GM12878 (cell line): ENCODE measurements around the gene VEGFA. TPM values are rescaled to one million over a fixed set of nuclear protein-coding genes. Genes with fewer than 3 reads are reported as not detected.

Experiments used
- ATAC-seq: fragments of 200-7000 bp; cut with Tn5 transposase; 3 replicates; pipeline ENCODE4 v1.9.1; 2020; ENCODE audit warnings: mild to moderate bottlenecking, moderate library complexity
- BruUV-seq: library from RNA; stranded (reverse); fragments of 400-500 nt; replicated peaks from 2 replicates; lab custom pipeline; 2021; lab: Mats Ljungman, UMichigan
- CTCF ChIA-PET: fragments of 300-600 bp; sonication (Branson Sonifier 250); formaldehyde crosslinking; extraction: SDS; loops from one replicate; lab custom pipeline; 2021; ENCODE audit warnings: inconsistent platforms; lab: Yijun Ruan, JAX
- POLR2A ChIA-PET: fragments of 350-600 bp; formaldehyde crosslinking; extraction: SDS; loops from one replicate; lab custom pipeline; 2021; ENCODE audit warnings: inconsistent platforms; lab: Charles Lee
- RAD21 ChIA-PET: fragments of 300-600 bp; sonication (Branson Sonifier 250); formaldehyde crosslinking; loops from one replicate; lab custom pipeline; 2023; ENCODE audit warnings: antibody characterized with exemption; ENCODE audit not compliant: unreplicated experiment; lab: Charles Lee
- SMC1A ChIA-PET: fragments of 300-600 bp; sonication (Branson Sonifier 250); formaldehyde crosslinking; loops from one replicate; lab custom pipeline; 2023; ENCODE audit not compliant: unreplicated experiment, uncharacterized antibody; lab: Charles Lee
- DNase-seq: peaks from one replicate; pipeline ENCODE4 v3.0.0-alpha.2; 2011; ENCODE audit warnings: low read depth, low spot score
- FAIRE-seq: peaks from 3 replicates; lab custom pipeline; 2011; peaks lifted over from hg19 to GRCh38; lab: Jason Lieb, UNC
- H2AFZ ChIP-seq: 2 replicates; pipeline ENCODE4 v1.6.0; 2011; ENCODE audit warnings: low read depth, low read length, control low read depth; ENCODE audit not compliant: control insufficient read depth
- H3K27ac ChIP-seq: 2 replicates; pipeline ENCODE4 v1.5.1; 2011; ENCODE audit warnings: control low read depth; ENCODE audit not compliant: control insufficient read depth, insufficient read depth
- H3K27me3 ChIP-seq, 2 experiments: replicated peaks in 1 of 2; 2 replicates each; pipeline versions ENCODE4 v1.6.0 to v1.6.1; 2011; ENCODE audit warnings: low read length in 1 of 2; ENCODE audit not compliant: control insufficient read depth in 2 of 2, insufficient read depth in 2 of 2
- H3K36me3 ChIP-seq, 2 experiments: 2 replicates each; pipeline ENCODE4 v1.5.1; 2011; ENCODE audit warnings: low read length in 1 of 2; ENCODE audit not compliant: control insufficient read depth in 2 of 2, insufficient read depth in 2 of 2
- H3K4me1 ChIP-seq: 2 replicates; pipeline ENCODE4 v1.6.1; 2011; ENCODE audit warnings: mild to moderate bottlenecking, low read length, moderate library complexity, mixed read lengths; ENCODE audit not compliant: control insufficient read depth, insufficient read depth
- H3K4me2 ChIP-seq: 2 replicates; pipeline ENCODE4 v1.6.0; 2011; ENCODE audit warnings: control low read depth; ENCODE audit not compliant: control insufficient read depth, insufficient read depth
- H3K4me3 ChIP-seq: fragments of 200-600 bp; sonication (generic); 2 replicates; pipeline ENCODE4 v1.5.1; 2016
- H3K79me2 ChIP-seq: 2 replicates; pipeline ENCODE4 v1.6.0; 2011; ENCODE audit warnings: low read length; ENCODE audit not compliant: control insufficient read depth, insufficient read depth
- H3K9ac ChIP-seq: 2 replicates; pipeline ENCODE4 v1.8.0; 2011; ENCODE audit warnings: low read length, control low read depth, mixed read lengths; ENCODE audit not compliant: control insufficient read depth, insufficient read depth
- H3K9me3 ChIP-seq: replicated peaks from 3 replicates; pipeline ENCODE4 v1.5.1; 2011; ENCODE audit warnings: mild to moderate bottlenecking, low read length; ENCODE audit not compliant: control insufficient read depth, insufficient read depth
- H4K20me1 ChIP-seq: 2 replicates; pipeline ENCODE4 v1.6.0; 2011; ENCODE audit not compliant: control insufficient read depth, insufficient read depth
- CBX3 ChIP-seq: fragments of 200-600 bp; sonication (generic); IDR thresholded peaks from 2 replicates; pipeline ENCODE4 v1.6.1; 2016; ENCODE audit warnings: low read depth, borderline replicate concordance
- MTA3 ChIP-seq: IDR thresholded peaks from 2 replicates; pipeline ENCODE4 v1.6.1; 2012; ENCODE audit warnings: low read length, inconsistent platforms, borderline replicate concordance
- RCOR1 ChIP-seq: conservative IDR thresholded peaks from 2 replicates; pipeline ENCODE4 v1.6.1; 2012; ENCODE audit warnings: low read depth, low read length, improper control_type of control experiment
- SMARCA5 ChIP-seq: fragments of 450-650 bp; IDR thresholded peaks from 2 replicates; pipeline ENCODE4 v1.6.1; 2017; ENCODE audit warnings: mild to moderate bottlenecking
- STAT3 ChIP-seq: IDR thresholded peaks from 2 replicates; pipeline ENCODE4 v1.6.1; 2011; ENCODE audit warnings: low read depth, low read length, improper control_type of control experiment
- TARDBP ChIP-seq: IDR thresholded peaks from 2 replicates; pipeline ENCODE4 v1.6.1; 2016; ENCODE audit warnings: borderline replicate concordance
- WGBS: methylation state at CpG from one replicate; pipeline ENCODE4 v1.1.6; 2016; ENCODE audit warnings: low lambda C conversion rate; ENCODE audit not compliant: insufficient replicate concordance, insufficient coverage; ENCODE audit errors: missing lambda C conversion rate; 5-methylcytosine and 5-hydroxymethylcytosine counted together
- in situ Hi-C: fragments of 300-500 bp; cut with MboI; formaldehyde crosslinking; loops from 9 replicates; pipeline ENCODE4 v1.14.3; 2018; ENCODE audit warnings: mixed read lengths
- intact Hi-C: fragments of 100-400 bp; cut with micrococcal nuclease; formaldehyde crosslinking; loops from one replicate; pipeline ENCODE4 v1.14.2; 2022; ENCODE audit not compliant: unreplicated experiment
- polyA plus RNA-seq, 11 experiments: library from polyadenylated mRNA; depleted of rRNA in 4 of 11; unstranded in 6 of 11; stranded (reverse) in 5 of 11; fragments of >200 nt; fragmentation: Nextera tagmentation in 4 of 11; fragmentation: Illumina TruSeq in 1 of 11; extraction: Ambion mirVana in 4 of 11; extraction: Trizol in 1 of 11; gene quantifications; 1 replicate in 1 of 11; 2 replicates in 10 of 11; pipeline versions ENCODE4 v1.2.1 to v1.2.3, GENCODE V29; 2011 to 2016; ENCODE audit warnings: inconsistent platforms in 2 of 11, missing spikeins in 2 of 11, low read depth in 1 of 11
- total RNA-seq, 4 experiments: library from RNA; depleted of rRNA in 3 of 4; stranded (reverse); fragments of >200 nt in 3 of 4; fragmentation: Illumina TruSeq in 1 of 4; extraction: Trizol in 1 of 4; gene quantifications; 2 replicates each; pipeline versions ENCODE4 v1.2.1 to v1.2.3, GENCODE V29; 2013 to 2021
- TF ChIP-seq, protein P1 (sequence below): fragments of 450-650 bp; IDR thresholded peaks from 2 replicates; pipeline ENCODE4 v1.6.1; 2017; ENCODE audit warnings: mild to moderate bottlenecking, low read depth, inconsistent platforms; ENCODE audit not compliant: poor library complexity, severe bottlenecking
- TF ChIP-seq, protein P2 (sequence below): fragments of 450-650 bp; IDR thresholded peaks from 2 replicates; pipeline ENCODE4 v1.6.1; 2017; ENCODE audit warnings: mild to moderate bottlenecking, moderate library complexity
- TF ChIP-seq, protein P3 (sequence below): fragments of 450-650 bp; formaldehyde crosslinking; IDR thresholded peaks from 2 replicates; pipeline ENCODE4 v1.5.0; 2022; ENCODE audit warnings: mild to moderate bottlenecking, missing genetic modification characterization

The VEGFA gene
- total and polyA plus RNA-seq, 10 of the 15 experiments (the other 5 are each of a cell fraction or from before 2014, with no cell fraction given), result 0.96 to 140 (median 16.9) TPM

DNA sequence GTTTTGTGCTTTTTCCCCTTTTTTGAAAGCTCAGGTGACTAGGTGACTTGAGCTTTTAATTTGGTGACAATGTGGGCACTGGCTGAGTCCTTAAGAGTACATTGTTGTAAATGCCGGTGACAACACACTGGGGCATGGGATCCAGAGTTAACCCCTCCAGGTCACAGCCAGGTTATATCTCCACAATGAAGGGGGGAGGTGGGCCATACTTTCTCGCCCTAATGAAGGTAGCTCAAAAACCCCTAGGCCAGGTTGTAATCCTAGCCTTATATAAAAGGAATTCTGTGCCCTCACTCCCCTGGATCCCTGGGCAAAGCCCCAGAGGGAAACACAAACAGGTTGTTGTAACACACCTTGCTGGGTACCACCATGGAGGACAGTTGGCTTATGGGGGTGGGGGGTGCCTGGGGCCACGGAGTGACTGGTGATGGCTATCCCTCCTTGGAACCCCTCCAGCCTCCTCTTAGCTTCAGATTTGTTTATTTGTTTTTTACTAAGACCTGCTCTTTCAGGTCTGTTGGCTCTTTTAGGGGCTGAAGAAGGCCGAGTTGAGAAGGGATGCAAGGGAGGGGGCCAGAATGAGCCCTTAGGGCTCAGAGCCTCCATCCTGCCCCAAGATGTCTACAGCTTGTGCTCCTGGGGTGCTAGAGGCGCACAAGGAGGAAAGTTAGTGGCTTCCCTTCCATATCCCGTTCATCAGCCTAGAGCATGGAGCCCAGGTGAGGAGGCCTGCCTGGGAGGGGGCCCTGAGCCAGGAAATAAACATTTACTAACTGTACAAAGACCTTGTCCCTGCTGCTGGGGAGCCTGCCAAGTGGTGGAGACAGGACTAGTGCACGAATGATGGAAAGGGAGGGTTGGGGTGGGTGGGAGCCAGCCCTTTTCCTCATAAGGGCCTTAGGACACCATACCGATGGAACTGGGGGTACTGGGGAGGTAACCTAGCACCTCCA is 2.2 kb upstream of the VEGFA start (continued):
- TF ChIP-seq RCOR1, result no peak
- TF ChIP-seq STAT3, result no peak
- TF ChIP-seq, protein P1, sequence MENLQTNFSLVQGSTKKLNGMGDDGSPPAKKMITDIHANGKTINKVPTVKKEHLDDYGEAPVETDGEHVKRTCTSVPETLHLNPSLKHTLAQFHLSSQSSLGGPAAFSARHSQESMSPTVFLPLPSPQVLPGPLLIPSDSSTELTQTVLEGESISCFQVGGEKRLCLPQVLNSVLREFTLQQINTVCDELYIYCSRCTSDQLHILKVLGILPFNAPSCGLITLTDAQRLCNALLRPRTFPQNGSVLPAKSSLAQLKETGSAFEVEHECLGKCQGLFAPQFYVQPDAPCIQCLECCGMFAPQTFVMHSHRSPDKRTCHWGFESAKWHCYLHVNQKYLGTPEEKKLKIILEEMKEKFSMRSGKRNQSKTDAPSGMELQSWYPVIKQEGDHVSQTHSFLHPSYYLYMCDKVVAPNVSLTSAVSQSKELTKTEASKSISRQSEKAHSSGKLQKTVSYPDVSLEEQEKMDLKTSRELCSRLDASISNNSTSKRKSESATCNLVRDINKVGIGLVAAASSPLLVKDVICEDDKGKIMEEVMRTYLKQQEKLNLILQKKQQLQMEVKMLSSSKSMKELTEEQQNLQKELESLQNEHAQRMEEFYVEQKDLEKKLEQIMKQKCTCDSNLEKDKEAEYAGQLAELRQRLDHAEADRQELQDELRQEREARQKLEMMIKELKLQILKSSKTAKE, result no peak
- no peak for TF ChIP-seq TARDBP

DNA sequence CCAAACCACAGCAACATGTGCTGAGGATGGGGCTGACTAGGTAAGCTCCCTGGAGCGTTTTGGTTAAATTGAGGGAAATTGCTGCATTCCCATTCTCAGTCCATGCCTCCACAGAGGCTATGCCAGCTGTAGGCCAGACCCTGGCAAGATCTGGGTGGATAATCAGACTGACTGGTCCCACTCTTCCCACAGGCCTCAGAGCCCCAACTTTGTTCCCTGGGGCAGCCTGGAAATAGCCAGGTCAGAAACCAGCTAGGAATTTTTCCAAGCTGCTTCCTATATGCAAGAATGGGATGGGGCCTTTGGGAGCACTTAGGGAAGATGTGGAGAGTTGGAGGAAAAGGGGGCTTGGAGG is 1.5 kb upstream of the VEGFA start:
- H3K27ac ChIP-seq, result no peak overlapping the region
- H3K4me3 ChIP-seq, result no peak overlapping the region
- H3K9ac ChIP-seq, result no peak overlapping the region
- DNase-seq, result no peak
- H4K20me1 ChIP-seq, result 0 out of 2 replicates have a peak, but pooled peaks cover under 1% of the 10 kb centered on the region
- intact Hi-C loops, result no loop called here
- BruUV-seq, result no TSS peak
- in situ Hi-C loops, result no loop called here
- no peak overlapping the region for H3K4me2 ChIP-seq
- ChIA-PET SMC1A (interaction anchor here (0.9 to 4.5 kb wide), 10 partner anchors 44 to 314 kb away, joined by 3 to 78 read pairs (median 4); no protein-coding TSS in a partner anchor), RAD21 (interaction anchor here (0.6 to 4.5 kb wide), 11 partner anchors 9 to 308 kb away, joined by 3 to 179 read pairs (median 4); no protein-coding TSS in a partner anchor), CTCF (interaction anchor here (1.0 to 4.6 kb wide), 23 partner anchors 9 to 308 kb away, joined by 3 to 264 read pairs (median 5); partner anchors contain the start of gene MAD2L1BP), POLR2A (interaction anchor here (1.0 to 4.5 kb wide), 5 partner anchors 43 to 308 kb away, joined by 3 to 97 read pairs (median 4); no protein-coding TSS in a partner anchor)
- ATAC-seq, result no peak
- no peaks in the 10 kb centered on the region for H3K27me3 ChIP-seq
- H3K9me3 ChIP-seq, result no peaks in the 10 kb centered on the region
- H3K79me2 ChIP-seq, result peaks cover 37% of the 10 kb centered on the region
- H3K4me1 ChIP-seq, result peaks cover 7% of the 10 kb centered on the region
- no peak overlapping the region for H2AFZ ChIP-seq
- WGBS, result 0% methylated on average over 1 of the region's 1 CpG
- no peak for FAIRE-seq
- H3K36me3 ChIP-seq, result no peaks in the 10 kb centered on the region
- no peak for TF ChIP-seq CBX3
- TF ChIP-seq SMARCA5, result no peak
- TF ChIP-seq, protein P2, sequence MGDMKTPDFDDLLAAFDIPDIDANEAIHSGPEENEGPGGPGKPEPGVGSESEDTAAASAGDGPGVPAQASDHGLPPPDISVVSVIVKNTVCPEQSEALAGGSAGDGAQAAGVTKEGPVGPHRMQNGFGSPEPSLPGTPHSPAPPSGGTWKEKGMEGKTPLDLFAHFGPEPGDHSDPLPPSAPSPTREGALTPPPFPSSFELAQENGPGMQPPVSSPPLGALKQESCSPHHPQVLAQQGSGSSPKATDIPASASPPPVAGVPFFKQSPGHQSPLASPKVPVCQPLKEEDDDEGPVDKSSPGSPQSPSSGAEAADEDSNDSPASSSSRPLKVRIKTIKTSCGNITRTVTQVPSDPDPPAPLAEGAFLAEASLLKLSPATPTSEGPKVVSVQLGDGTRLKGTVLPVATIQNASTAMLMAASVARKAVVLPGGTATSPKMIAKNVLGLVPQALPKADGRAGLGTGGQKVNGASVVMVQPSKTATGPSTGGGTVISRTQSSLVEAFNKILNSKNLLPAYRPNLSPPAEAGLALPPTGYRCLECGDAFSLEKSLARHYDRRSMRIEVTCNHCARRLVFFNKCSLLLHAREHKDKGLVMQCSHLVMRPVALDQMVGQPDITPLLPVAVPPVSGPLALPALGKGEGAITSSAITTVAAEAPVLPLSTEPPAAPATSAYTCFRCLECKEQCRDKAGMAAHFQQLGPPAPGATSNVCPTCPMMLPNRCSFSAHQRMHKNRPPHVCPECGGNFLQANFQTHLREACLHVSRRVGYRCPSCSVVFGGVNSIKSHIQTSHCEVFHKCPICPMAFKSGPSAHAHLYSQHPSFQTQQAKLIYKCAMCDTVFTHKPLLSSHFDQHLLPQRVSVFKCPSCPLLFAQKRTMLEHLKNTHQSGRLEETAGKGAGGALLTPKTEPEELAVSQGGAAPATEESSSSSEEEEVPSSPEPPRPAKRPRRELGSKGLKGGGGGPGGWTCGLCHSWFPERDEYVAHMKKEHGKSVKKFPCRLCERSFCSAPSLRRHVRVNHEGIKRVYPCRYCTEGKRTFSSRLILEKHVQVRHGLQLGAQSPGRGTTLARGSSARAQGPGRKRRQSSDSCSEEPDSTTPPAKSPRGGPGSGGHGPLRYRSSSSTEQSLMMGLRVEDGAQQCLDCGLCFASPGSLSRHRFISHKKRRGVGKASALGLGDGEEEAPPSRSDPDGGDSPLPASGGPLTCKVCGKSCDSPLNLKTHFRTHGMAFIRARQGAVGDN, result no peak
- no peak for TF ChIP-seq MTA3
- TF ChIP-seq, protein P3, sequence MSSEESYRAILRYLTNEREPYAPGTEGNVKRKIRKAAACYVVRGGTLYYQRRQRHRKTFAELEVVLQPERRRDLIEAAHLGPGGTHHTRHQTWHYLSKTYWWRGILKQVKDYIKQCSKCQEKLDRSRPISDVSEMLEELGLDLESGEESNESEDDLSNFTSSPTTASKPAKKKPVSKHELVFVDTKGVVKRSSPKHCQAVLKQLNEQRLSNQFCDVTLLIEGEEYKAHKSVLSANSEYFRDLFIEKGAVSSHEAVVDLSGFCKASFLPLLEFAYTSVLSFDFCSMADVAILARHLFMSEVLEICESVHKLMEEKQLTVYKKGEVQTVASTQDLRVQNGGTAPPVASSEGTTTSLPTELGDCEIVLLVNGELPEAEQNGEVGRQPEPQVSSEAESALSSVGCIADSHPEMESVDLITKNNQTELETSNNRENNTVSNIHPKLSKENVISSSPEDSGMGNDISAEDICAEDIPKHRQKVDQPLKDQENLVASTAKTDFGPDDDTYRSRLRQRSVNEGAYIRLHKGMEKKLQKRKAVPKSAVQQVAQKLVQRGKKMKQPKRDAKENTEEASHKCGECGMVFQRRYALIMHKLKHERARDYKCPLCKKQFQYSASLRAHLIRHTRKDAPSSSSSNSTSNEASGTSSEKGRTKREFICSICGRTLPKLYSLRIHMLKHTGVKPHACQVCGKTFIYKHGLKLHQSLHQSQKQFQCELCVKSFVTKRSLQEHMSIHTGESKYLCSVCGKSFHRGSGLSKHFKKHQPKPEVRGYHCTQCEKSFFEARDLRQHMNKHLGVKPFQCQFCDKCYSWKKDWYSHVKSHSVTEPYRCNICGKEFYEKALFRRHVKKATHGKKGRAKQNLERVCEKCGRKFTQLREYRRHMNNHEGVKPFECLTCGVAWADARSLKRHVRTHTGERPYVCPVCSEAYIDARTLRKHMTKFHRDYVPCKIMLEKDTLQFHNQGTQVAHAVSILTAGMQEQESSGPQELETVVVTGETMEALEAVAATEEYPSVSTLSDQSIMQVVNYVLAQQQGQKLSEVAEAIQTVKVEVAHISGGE (CRISPR knock-in tag), result no peak
